ENCODE data around the gene TMEM131L. TPM values are rescaled to one million over a fixed set of nuclear protein-coding genes. Genes with fewer than 3 reads are reported as not detected.

Gene TMEM131L
- polyA plus RNA-seq, 1 donor (not counting 4 experiments of a cell fraction or from before 2014, with no cell fraction given) = 10.3 TPM

- no peak overlapping the region for H3K4me2 ChIP-seq (ENCODE audit: control insufficient read depth, extremely low read depth, insufficient read depth, low read depth, low read length)
- no peak overlapping the region for H3K9ac ChIP-seq (ENCODE audit: control insufficient read depth, extremely low read depth, insufficient read depth, low read length)
- peaks cover 7% of the 10 kb centered on the region for H3K4me1 ChIP-seq (ENCODE audit: control insufficient read depth, extremely low read depth, insufficient read depth, low read length)
- FAIRE-seq (no peak), DNase-seq (ENCODE audit: low read depth, low spot score) (no peak)
- H3K9me3 ChIP-seq (ENCODE audit: control insufficient read depth, low read depth, low read length) = no peaks in the 10 kb centered on the region
- H3K9me1 ChIP-seq (ENCODE audit: control insufficient read depth, extremely low read depth, insufficient read depth, low read length) = no peaks in the 10 kb centered on the region
- no peaks in the 10 kb centered on the region for H3K27me3 ChIP-seq (ENCODE audit: control insufficient read depth, extremely low read depth, insufficient read depth, low read length)
- H2AFZ ChIP-seq (ENCODE audit: control insufficient read depth, low read length) = no peak overlapping the region
- H3K4me3 ChIP-seq (ENCODE audit: control insufficient read depth in 2 of 3, extremely low read depth in 1 of 3, insufficient read depth in 2 of 3, low read depth in 1 of 3, low read length in 3 of 3) = no peak overlapping the region
- TF ChIP-seq EZH2 (IDR thresholded peaks at IDR 0.05; ENCODE audit: low read length) (no peak), CTCF (optimal IDR thresholded peaks at IDR 0.05 in 1 of 3, IDR thresholded peaks at IDR 0.05 in 1 of 3, conservative IDR thresholded peaks at IDR 0.05 in 1 of 3; ENCODE audit: extremely low read depth in 1 of 3, insufficient read depth in 2 of 3, low read length in 3 of 3) (no peak)
- dilution Hi-C loops (cut with MboI; ENCODE audit: extremely low pct_ligation_motif_present, low sequenced_read_pairs) = no loop called here
- H3K27ac ChIP-seq (ENCODE audit: control insufficient read depth, insufficient read depth, low read length) = no peak overlapping the region
- no peaks in the 10 kb centered on the region for H4K20me1 ChIP-seq (ENCODE audit: control insufficient read depth, extremely low read depth, insufficient read depth, low read length)
- H3K79me2 ChIP-seq (ENCODE audit: control insufficient read depth, insufficient read depth, low read length) = no peaks in the 10 kb centered on the region
- no peaks in the 10 kb centered on the region for H3K36me3 ChIP-seq (ENCODE audit: control insufficient read depth in 2 of 2, extremely low read depth in 1 of 2, insufficient read depth in 2 of 2, low read length in 2 of 2)
Observed at GRCh38 chr4:153440475-153440874, 25.7 kb upstream of the TMEM131L start.

GRCh38 chr4:153447175-153447905 is 18.8 kb upstream of the TMEM131L start:
- H3K9me3 ChIP-seq (ENCODE audit: control insufficient read depth, low read depth, low read length) = no peaks in the 10 kb centered on the region
- H3K4me3 ChIP-seq (ENCODE audit: control insufficient read depth in 2 of 3, extremely low read depth in 1 of 3, insufficient read depth in 2 of 3, low read depth in 1 of 3, low read length in 3 of 3) = no peak overlapping the region
- no peaks in the 10 kb centered on the region for H3K36me3 ChIP-seq (ENCODE audit: control insufficient read depth in 2 of 2, extremely low read depth in 1 of 2, insufficient read depth in 2 of 2, low read length in 2 of 2)
- no peaks in the 10 kb centered on the region for H4K20me1 ChIP-seq (ENCODE audit: control insufficient read depth, extremely low read depth, insufficient read depth, low read length)
- FAIRE-seq = no peak
- no peak overlapping the region for H3K27ac ChIP-seq (ENCODE audit: control insufficient read depth, insufficient read depth, low read length)
- TF ChIP-seq EZH2 (IDR thresholded peaks at IDR 0.05; ENCODE audit: low read length) = no peak
- no peak for TF ChIP-seq CTCF (optimal IDR thresholded peaks at IDR 0.05 in 1 of 3, IDR thresholded peaks at IDR 0.05 in 1 of 3, conservative IDR thresholded peaks at IDR 0.05 in 1 of 3; ENCODE audit: extremely low read depth in 1 of 3, insufficient read depth in 2 of 3, low read length in 3 of 3)
- H3K9ac ChIP-seq (ENCODE audit: control insufficient read depth, extremely low read depth, insufficient read depth, low read length) = no peak overlapping the region
- H3K4me1 ChIP-seq (ENCODE audit: control insufficient read depth, extremely low read depth, insufficient read depth, low read length) = peaks cover 15% of the 10 kb centered on the region
- H3K27me3 ChIP-seq (ENCODE audit: control insufficient read depth, extremely low read depth, insufficient read depth, low read length) = no peaks in the 10 kb centered on the region
- no peaks in the 10 kb centered on the region for H3K79me2 ChIP-seq (ENCODE audit: control insufficient read depth, insufficient read depth, low read length)
- no peak overlapping the region for H2AFZ ChIP-seq (ENCODE audit: control insufficient read depth, low read length)
- no peaks in the 10 kb centered on the region for H3K9me1 ChIP-seq (ENCODE audit: control insufficient read depth, extremely low read depth, insufficient read depth, low read length)
- dilution Hi-C loops (cut with MboI; ENCODE audit: extremely low pct_ligation_motif_present, low sequenced_read_pairs) = no loop called here
- no peak for DNase-seq (ENCODE audit: low read depth, low spot score)
- H3K4me2 ChIP-seq (ENCODE audit: control insufficient read depth, extremely low read depth, insufficient read depth, low read depth, low read length) = no peak overlapping the region

Data from keratinocyte (primary cell).